Liver (tissue), 9 donors: ENCODE results near the gene DDR1. TPM values are rescaled to one million over a fixed set of nuclear protein-coding genes. Genes with fewer than 3 reads are reported as not detected.

ENCODE experiments used
- DNase-seq: peaks from one replicate; pipeline ENCODE4 v3.0.0-alpha.2; 2017; ENCODE audit warnings: low spot score
- H3K27ac ChIP-seq, 2 donors: one replicate each; pipeline ENCODE4 v1.7.0; 2013; ENCODE audit warnings: inconsistent platforms in 2 of 2, low read length in 2 of 2, control low read depth in 1 of 2, low read depth in 1 of 2, mild to moderate bottlenecking in 1 of 2
- H3K27me3 ChIP-seq, 4 donors: one replicate each; pipeline versions ENCODE4 v1.6.1 to v1.7.0; 2013; ENCODE audit warnings: low read length in 3 of 4, inconsistent platforms in 1 of 4, mild to moderate bottlenecking in 1 of 4, moderate library complexity in 1 of 4; ENCODE audit not compliant: control insufficient read depth in 4 of 4, insufficient read depth in 4 of 4
- H3K36me3 ChIP-seq, 4 donors: one replicate each; pipeline versions ENCODE4 v1.6.1 to v1.7.0; 2013; ENCODE audit warnings: low read length in 3 of 4, mild to moderate bottlenecking in 3 of 4, low read depth in 1 of 4, moderate library complexity in 1 of 4; ENCODE audit not compliant: control insufficient read depth in 4 of 4, insufficient read depth in 3 of 4
- H3K4me1 ChIP-seq, 4 donors: one replicate each; pipeline versions ENCODE4 v1.6.1 to v1.7.0; 2013; ENCODE audit warnings: low read length in 3 of 4, mild to moderate bottlenecking in 3 of 4, moderate library complexity in 1 of 4; ENCODE audit not compliant: control insufficient read depth in 4 of 4, insufficient read depth in 4 of 4
- H3K4me3 ChIP-seq, 3 donors: one replicate each; pipeline versions ENCODE4 v1.6.1 to v1.7.0; 2013; ENCODE audit warnings: low read length in 3 of 3, control low read depth in 1 of 3, low read depth in 1 of 3, mild to moderate bottlenecking in 1 of 3
- H3K9ac ChIP-seq, 2 donors: one replicate each; pipeline ENCODE4 v1.7.0; 2013; ENCODE audit warnings: low read length in 2 of 2, mild to moderate bottlenecking in 2 of 2, moderate library complexity in 2 of 2, control low read depth in 1 of 2, low read depth in 1 of 2
- H3K9me3 ChIP-seq, 4 donors: one replicate each; pipeline versions ENCODE4 v1.6.1 to v1.7.0; 2013; ENCODE audit warnings: low read length in 3 of 4; ENCODE audit not compliant: control insufficient read depth in 4 of 4
- CTCF ChIP-seq: fragments of 150-350 bp; IDR thresholded peaks from 2 replicates; pipeline ENCODE4 v1.5.1; 2017; ENCODE audit warnings: improper control_type of control experiment, low read depth, low read length; ENCODE audit not compliant: missing input control
- EGR1 ChIP-seq, 2 donors: IDR thresholded peaks; 2 replicates each; pipeline ENCODE4 v1.6.1; 2016 to 2018; ENCODE audit warnings: antibody characterized with exemption in 2 of 2, low read depth in 2 of 2
- FOXA1 ChIP-seq: IDR thresholded peaks from 2 replicates; pipeline ENCODE4 v1.6.1; 2016; ENCODE audit warnings: antibody characterized with exemption
- GABPA ChIP-seq, 2 donors: IDR thresholded peaks in 1 of 2; conservative IDR thresholded peaks in 1 of 2; 2 replicates each; pipeline ENCODE4 v1.6.1; 2016; ENCODE audit warnings: antibody characterized with exemption in 2 of 2, mild to moderate bottlenecking in 1 of 2, moderate library complexity in 1 of 2
- HNF4A ChIP-seq, 2 donors: conservative IDR thresholded peaks; 2 replicates each; pipeline ENCODE4 v1.6.1; 2016; ENCODE audit warnings: antibody characterized with exemption in 2 of 2, mild to moderate bottlenecking in 2 of 2
- HNF4G ChIP-seq: IDR thresholded peaks from 2 replicates; pipeline ENCODE4 v1.6.1; 2016; ENCODE audit warnings: antibody characterized with exemption
- JUND ChIP-seq, 2 donors: IDR thresholded peaks; 2 replicates each; pipeline ENCODE4 v1.6.1; 2016; ENCODE audit warnings: antibody characterized with exemption in 2 of 2
- MAX ChIP-seq: IDR thresholded peaks from 2 replicates; pipeline ENCODE4 v1.6.1; 2016; ENCODE audit warnings: antibody characterized with exemption
- NR2F2 ChIP-seq: IDR thresholded peaks from 2 replicates; pipeline ENCODE4 v1.6.1; 2016; ENCODE audit warnings: antibody characterized with exemption
- RAD21 ChIP-seq, 2 donors: IDR thresholded peaks; 2 replicates each; pipeline ENCODE4 v1.6.1; 2016; ENCODE audit warnings: antibody characterized with exemption in 2 of 2, mild to moderate bottlenecking in 2 of 2
- RXRA ChIP-seq, 2 donors: IDR thresholded peaks; 2 replicates each; pipeline ENCODE4 v1.6.1; 2017 to 2018; ENCODE audit warnings: antibody characterized with exemption in 2 of 2, mild to moderate bottlenecking in 1 of 2
- SP1 ChIP-seq: IDR thresholded peaks from 2 replicates; pipeline ENCODE4 v1.6.1; 2018; ENCODE audit warnings: antibody characterized with exemption, mild to moderate bottlenecking
- TAF1 ChIP-seq: conservative IDR thresholded peaks from 2 replicates; pipeline ENCODE4 v1.6.1; 2016; ENCODE audit warnings: antibody characterized with exemption, mild to moderate bottlenecking
- YY1 ChIP-seq: IDR thresholded peaks from 2 replicates; pipeline ENCODE4 v1.6.1; 2016; ENCODE audit warnings: antibody characterized with exemption, mild to moderate bottlenecking
- WGBS: extraction: QIAGEN DNeasy Blood & Tissue Kit; methylation state at CpG from one replicate; pipeline ENCODE4 v1.1.7; 2013; 5-methylcytosine and 5-hydroxymethylcytosine counted together
- polyA plus RNA-seq, 2 donors: library from polyadenylated mRNA; stranded (reverse) in 1 of 2; unstranded in 1 of 2; fragments of 200-250 nt in 1 of 2; fragments of >200 nt in 1 of 2; fragmentation: Nextera tagmentation in 1 of 2; extraction: Ambion mirVana in 1 of 2; gene quantifications; one replicate each; pipeline versions ENCODE4 v1.2.1 to v1.2.3, GENCODE V29; 2013 to 2015
- total RNA-seq, 2 donors: library from RNA; depleted of rRNA; stranded (reverse); fragments of >200 nt; gene quantifications; one replicate each; pipeline ENCODE4 v1.2.3, GENCODE V29; 2014
- TF ChIP-seq, protein P1 (sequence below): IDR thresholded peaks from 2 replicates; pipeline ENCODE4 v1.6.1; 2016; ENCODE audit warnings: antibody characterized with exemption
- donor health status: healthy.
- donor health status: healthy.
- donor health status: healthy.
- donor health status: healthy.
- donor health status: healthy.

Gene DDR1
- total and polyA plus RNA-seq, 4 donors = 1.2 to 5.3 (median 4.4) TPM

- H3K36me3 ChIP-seq = peaks cover 4 to 28% (median 9%) of the 10 kb centered on the region in 4 donors
- no peak for DNase-seq
- H3K4me3 ChIP-seq = no peak overlapping the region
- TF ChIP-seq RXRA (IDR thresholded peaks at IDR 0.05) = no peak
- TF ChIP-seq HNF4G = no peak
- no peak for TF ChIP-seq YY1
- TF ChIP-seq FOXA1 = no peak
- TF ChIP-seq JUND (IDR thresholded peaks at IDR 0.05) = no peak
- TF ChIP-seq GABPA (IDR thresholded peaks at IDR 0.05 in 1 of 2, conservative IDR thresholded peaks at IDR 0.05 in 1 of 2) = no peak
- TF ChIP-seq, protein P1, sequence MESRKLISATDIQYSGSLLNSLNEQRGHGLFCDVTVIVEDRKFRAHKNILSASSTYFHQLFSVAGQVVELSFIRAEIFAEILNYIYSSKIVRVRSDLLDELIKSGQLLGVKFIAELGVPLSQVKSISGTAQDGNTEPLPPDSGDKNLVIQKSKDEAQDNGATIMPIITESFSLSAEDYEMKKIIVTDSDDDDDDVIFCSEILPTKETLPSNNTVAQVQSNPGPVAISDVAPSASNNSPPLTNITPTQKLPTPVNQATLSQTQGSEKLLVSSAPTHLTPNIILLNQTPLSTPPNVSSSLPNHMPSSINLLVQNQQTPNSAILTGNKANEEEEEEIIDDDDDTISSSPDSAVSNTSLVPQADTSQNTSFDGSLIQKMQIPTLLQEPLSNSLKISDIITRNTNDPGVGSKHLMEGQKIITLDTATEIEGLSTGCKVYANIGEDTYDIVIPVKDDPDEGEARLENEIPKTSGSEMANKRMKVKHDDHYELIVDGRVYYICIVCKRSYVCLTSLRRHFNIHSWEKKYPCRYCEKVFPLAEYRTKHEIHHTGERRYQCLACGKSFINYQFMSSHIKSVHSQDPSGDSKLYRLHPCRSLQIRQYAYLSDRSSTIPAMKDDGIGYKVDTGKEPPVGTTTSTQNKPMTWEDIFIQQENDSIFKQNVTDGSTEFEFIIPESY = no peak
- no peak for TF ChIP-seq HNF4A (conservative IDR thresholded peaks at IDR 0.05)
- no peak for TF ChIP-seq NR2F2
- no peak for TF ChIP-seq EGR1 (IDR thresholded peaks at IDR 0.05; ENCODE audit: low read depth in 2 of 2)
- no peak for TF ChIP-seq MAX
- H3K27me3 ChIP-seq = no peaks in the 10 kb centered on the region
- no peaks in the 10 kb centered on the region for H3K4me1 ChIP-seq
- 99% methylated on average over 3 of the region's 3 CpGs for WGBS
- no peak overlapping the region for H3K9ac ChIP-seq
- H3K9me3 ChIP-seq = peaks cover 0 to 3% (median 1%) of the 10 kb centered on the region in 4 donors
- no peak overlapping the region for H3K27ac ChIP-seq
These were observed 44.4 kb downstream of the DDR1 start for GRCh38 chr6:30928677-30929076.

GRCh38 chr6:30930506-30930905, 46.2 kb downstream of the DDR1 start:
- Histone ChIP-seq H3K4me3 (no peak overlapping the region), H3K9me3 (peaks cover 0 to 3% (median 1%) of the 10 kb centered on the region in 4 donors), H3K27me3 (no peaks in the 10 kb centered on the region), H3K36me3 (peaks cover 4 to 19% (median 7%) of the 10 kb centered on the region in 4 donors), H3K27ac (no peak overlapping the region), H3K9ac (no peak overlapping the region), H3K4me1 (no peaks in the 10 kb centered on the region)
- TF ChIP-seq, protein P1 = no peak
- TF ChIP-seq RAD21 (IDR thresholded peaks at IDR 0.05) (no peak), NR2F2 (no peak), JUND (IDR thresholded peaks at IDR 0.05) (no peak), CTCF (no peak), GABPA (IDR thresholded peaks at IDR 0.05 in 1 of 2, conservative IDR thresholded peaks at IDR 0.05 in 1 of 2) (no peak), HNF4A (conservative IDR thresholded peaks at IDR 0.05) (no peak), YY1 (no peak), RXRA (IDR thresholded peaks at IDR 0.05) (no peak), TAF1 (no peak), MAX (no peak), EGR1 (IDR thresholded peaks at IDR 0.05; ENCODE audit: low read depth in 2 of 2) (no peak), FOXA1 (no peak), SP1 (no peak)
- DNase-seq = no peak
- 94% methylated on average over 4 of the region's 4 CpGs for WGBS
